Measurements from ENCODE around the gene TEX26.

Gene TEX26

DNA sequence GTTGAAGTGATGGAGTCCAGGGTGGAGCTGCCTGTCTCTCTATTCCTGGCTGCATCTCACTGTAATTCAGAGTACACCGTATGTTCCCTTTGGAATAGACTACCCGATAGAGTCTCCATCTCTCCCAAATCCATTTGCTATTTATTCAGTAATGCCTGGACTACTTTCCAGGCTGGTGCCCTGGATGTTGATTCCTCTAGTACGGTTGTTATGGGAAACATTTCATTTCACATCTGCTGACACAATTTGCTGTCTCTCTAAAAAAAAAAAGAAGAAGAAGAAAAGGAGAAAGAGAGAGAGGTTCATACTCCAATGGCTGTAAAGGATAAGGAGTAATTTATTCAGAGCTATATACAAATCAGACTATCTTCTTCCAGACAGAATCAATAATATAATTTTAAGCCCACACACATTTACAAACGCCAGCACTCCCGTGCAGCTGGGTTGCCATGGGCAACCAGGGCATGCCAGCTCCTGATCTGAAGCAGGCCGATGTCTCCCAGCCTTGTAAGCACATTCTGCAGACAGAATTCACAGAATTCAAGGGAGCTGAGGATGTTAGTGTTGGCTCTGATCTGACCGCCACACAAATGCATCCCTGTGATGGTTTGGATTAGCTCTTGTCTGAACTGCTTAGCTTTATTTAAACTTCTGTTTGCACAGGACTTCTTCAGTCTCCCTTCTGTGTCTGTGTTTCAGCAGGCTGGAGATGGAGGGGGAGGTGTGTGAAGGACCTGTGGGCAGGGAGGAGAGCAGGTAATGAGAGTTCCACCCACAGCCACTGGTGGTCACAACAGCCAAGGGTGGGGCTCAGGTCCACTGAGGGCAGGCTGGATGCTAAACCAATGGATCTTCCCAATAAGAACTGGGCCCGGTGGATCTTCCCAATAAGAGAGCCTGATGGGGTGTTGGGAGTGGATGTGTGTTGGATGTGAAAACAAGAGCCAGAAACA is 66.0 kb downstream of the TEX26 start:
- no peak for TF ChIP-seq CTCF (IDR thresholded peaks at IDR 0.05; ENCODE audit: low read depth, low read length)
- H3K27me3 ChIP-seq = no peaks in the 10 kb centered on the region
- no peaks in the 10 kb centered on the region for H3K36me3 ChIP-seq
- H3K4me3 ChIP-seq (ENCODE audit: low read depth, low read length) = peak overlapping the region; percentile 25
- peak; percentile 72 for DNase-seq
- peaks cover 15% of the 10 kb centered on the region for H3K4me1 ChIP-seq
- H3K9me3 ChIP-seq = no peaks in the 10 kb centered on the region

DNA sequence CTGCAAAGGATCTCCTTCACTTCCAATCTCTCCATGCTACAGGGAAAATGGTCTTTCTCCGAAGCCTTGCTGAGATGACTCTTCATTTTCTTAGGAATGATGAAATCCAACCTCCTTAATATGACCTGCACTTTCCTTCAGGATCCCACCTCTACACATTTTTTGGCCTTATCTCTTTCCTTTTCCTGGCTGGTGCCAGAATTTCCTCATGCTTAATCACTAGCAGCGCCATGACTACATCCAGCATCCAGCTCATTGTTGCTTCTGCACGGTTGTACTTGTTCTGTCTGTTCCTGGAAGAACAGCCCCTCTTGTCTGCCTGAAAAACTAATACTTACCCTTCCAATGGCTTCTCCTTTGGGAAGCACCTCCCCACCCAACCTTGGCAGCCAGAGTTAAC is 68.4 kb downstream of the TEX26 start:
- no peak for TF ChIP-seq CTCF (IDR thresholded peaks at IDR 0.05; ENCODE audit: low read depth, low read length)
- H3K4me3 ChIP-seq (ENCODE audit: low read depth, low read length) = no peak overlapping the region
- H3K27me3 ChIP-seq = no peaks in the 10 kb centered on the region
- no peaks in the 10 kb centered on the region for H3K9me3 ChIP-seq
- H3K4me1 ChIP-seq = peaks cover 15% of the 10 kb centered on the region
- DNase-seq = no peak
- no peaks in the 10 kb centered on the region for H3K36me3 ChIP-seq

DNA sequence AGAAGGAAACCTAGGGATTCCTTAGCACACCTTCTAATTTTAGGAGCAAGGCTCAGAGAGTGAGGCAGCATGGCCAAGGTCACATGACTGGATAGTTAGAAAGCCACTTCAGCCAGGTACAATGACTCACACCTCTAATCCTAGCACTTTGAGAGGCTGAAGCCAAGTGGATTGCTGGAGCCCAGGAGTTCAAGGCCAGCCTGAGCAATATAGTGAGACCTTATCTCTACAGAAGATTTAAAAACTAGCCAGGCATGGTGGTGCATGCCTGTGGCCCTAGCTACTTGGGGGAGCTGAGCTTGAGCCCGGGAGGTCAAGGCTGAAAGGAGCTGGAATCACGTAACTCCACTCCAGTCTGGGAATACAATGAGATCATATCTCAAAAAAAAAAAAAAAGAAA is 69.2 kb downstream of the TEX26 start:
- Histone ChIP-seq H3K36me3 (no peaks in the 10 kb centered on the region), H3K9me3 (no peaks in the 10 kb centered on the region), H3K4me3 (ENCODE audit: low read depth, low read length) (no peak overlapping the region), H3K4me1 (peaks cover 15% of the 10 kb centered on the region), H3K27me3 (no peaks in the 10 kb centered on the region)
- DNase-seq = no peak
- TF ChIP-seq CTCF (IDR thresholded peaks at IDR 0.05; ENCODE audit: low read depth, low read length) = no peak

DNA sequence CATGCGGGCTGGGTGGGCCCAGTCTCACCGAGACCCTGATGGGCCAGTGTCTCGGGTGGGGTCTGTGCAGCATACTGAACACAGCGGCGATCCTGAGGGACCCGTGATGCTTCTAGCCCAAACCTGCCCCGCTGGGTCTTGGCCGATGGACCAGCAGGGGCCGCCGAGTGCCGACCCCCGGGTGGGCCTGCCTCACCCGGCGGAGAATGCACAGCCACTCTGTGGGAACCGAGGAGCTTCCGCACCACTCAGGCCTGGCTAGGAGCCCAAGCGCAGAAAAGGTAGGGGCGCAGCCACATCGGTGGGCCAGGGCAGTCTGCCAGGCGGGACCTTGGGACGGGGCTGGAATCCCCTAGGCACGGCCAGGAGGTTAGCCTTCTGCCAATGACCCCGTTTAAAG is 72.6 kb downstream of the TEX26 start:
- Histone ChIP-seq H3K4me1 (peaks cover 3% of the 10 kb centered on the region; the same call in 1 of the 2 replicates), H3K36me3 (no peaks in the 10 kb centered on the region), H3K9me3 (no peaks in the 10 kb centered on the region), H3K4me3 (ENCODE audit: low read depth, low read length) (no peak overlapping the region), H3K27me3 (no peaks in the 10 kb centered on the region)
- TF ChIP-seq CTCF (IDR thresholded peaks at IDR 0.05; ENCODE audit: low read depth, low read length) = no peak
- no peak for DNase-seq

DNA sequence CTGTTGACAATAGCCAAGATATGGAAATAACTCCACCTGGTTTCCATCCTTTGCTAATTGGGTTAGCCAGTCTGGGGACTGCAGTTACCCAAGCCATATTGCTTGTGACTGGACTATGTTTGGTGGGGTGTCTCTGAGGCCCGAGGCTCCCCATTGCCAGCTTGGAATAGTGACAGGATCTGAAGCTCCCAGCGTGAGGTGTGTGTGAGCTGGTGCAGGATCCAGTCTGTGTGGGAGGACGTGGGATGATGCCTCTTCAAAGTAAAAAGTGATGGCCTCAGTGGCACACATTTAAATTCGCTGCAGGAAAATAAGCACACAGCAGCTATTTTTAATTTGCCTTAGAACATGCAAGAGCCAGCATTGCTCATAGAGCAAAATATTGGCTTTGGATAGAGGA is 75.0 kb downstream of the TEX26 start:
- Histone ChIP-seq H3K36me3 (no peaks in the 10 kb centered on the region), H3K4me3 (ENCODE audit: low read depth, low read length) (no peak overlapping the region), H3K9me3 (no peaks in the 10 kb centered on the region), H3K27me3 (no peaks in the 10 kb centered on the region), H3K4me1 (peaks cover 3% of the 10 kb centered on the region; the same call in 1 of the 2 replicates)
- DNase-seq = no peak
- TF ChIP-seq CTCF (IDR thresholded peaks at IDR 0.05; ENCODE audit: low read depth, low read length) = no peak

Data from BE2C (cell line).